Chondrocyte (in vitro differentiated cells): ENCODE results near the gene CELF2. TPM values are rescaled to one million over a fixed set of nuclear protein-coding genes. Genes with fewer than 3 reads are reported as not detected.
"Not testable (repeated sequence)": the region's sequence is repeated elsewhere in the genome, so short reads cannot be mapped to it uniquely, and the experiment has no call there.

Experiments used
- DNase-seq: peaks from one replicate; pipeline ENCODE4 v3.0.0; 2021; ENCODE audit warnings: mixed read lengths, low spot score
- H3K27ac Mint-ChIP-seq: one replicate; pipeline ENCODE4 v1.8.0; 2021; ENCODE audit warnings: mild to moderate bottlenecking, moderate library complexity, mixed read lengths; ENCODE audit not compliant: unreplicated experiment
- H3K27me3 Mint-ChIP-seq: 2 replicates; pipeline ENCODE4 v1.8.0; 2021; ENCODE audit warnings: low read depth, mixed read lengths
- H3K36me3 Mint-ChIP-seq: 2 replicates; pipeline ENCODE4 v1.8.0; 2021; ENCODE audit warnings: low read depth, mixed read lengths
- H3K4me1 Mint-ChIP-seq: 2 replicates; pipeline ENCODE4 v1.8.0; 2021; ENCODE audit warnings: low read depth, mild to moderate bottlenecking, mixed read lengths
- H3K4me3 Mint-ChIP-seq: one replicate; pipeline ENCODE4 v1.8.0; 2021; ENCODE audit warnings: mild to moderate bottlenecking, moderate library complexity, mixed read lengths; ENCODE audit not compliant: unreplicated experiment
- H3K9me3 Mint-ChIP-seq: 2 replicates; pipeline ENCODE4 v1.8.0; 2021; ENCODE audit warnings: low read depth, mixed read lengths
- CTCF ChIP-seq: fragments of 200-600 bp; sonication (generic); IDR thresholded peaks from 2 replicates; pipeline ENCODE4 v1.5.0; 2021; ENCODE audit warnings: antibody characterized with exemption, mild to moderate bottlenecking, moderate library complexity
- total RNA-seq: library from RNA; stranded (reverse); gene quantifications from 3 replicates; pipeline ENCODE4 v1.2.1, GENCODE V29; 2021

CELF2 gene
- total RNA-seq, 1 donor from 2014 or later, result 44.3 TPM

GRCh38 chr10:11116361-11116760 is 98.7 kb downstream of the CELF2 start:
- DNase-seq, result no peak
- no peaks in the 10 kb centered on the region for H3K9me3 Mint-ChIP-seq
- TF ChIP-seq CTCF, result no peak
- peaks cover 5% of the 10 kb centered on the region for H3K4me1 Mint-ChIP-seq
- no peak overlapping the region for H3K4me3 Mint-ChIP-seq
- H3K27me3 Mint-ChIP-seq, result no peaks in the 10 kb centered on the region
- H3K27ac Mint-ChIP-seq, result no peak overlapping the region
- H3K36me3 Mint-ChIP-seq, result no peaks in the 10 kb centered on the region

GRCh38 chr10:11116817-11117216 is 99.1 kb downstream of the CELF2 start:
- H3K9me3 Mint-ChIP-seq, result no peaks in the 10 kb centered on the region
- TF ChIP-seq CTCF, result no peak
- H3K27ac Mint-ChIP-seq, result no peak overlapping the region
- H3K27me3 Mint-ChIP-seq, result no peaks in the 10 kb centered on the region
- no peaks in the 10 kb centered on the region for H3K36me3 Mint-ChIP-seq
- no peak overlapping the region for H3K4me3 Mint-ChIP-seq
- H3K4me1 Mint-ChIP-seq, result peaks cover 5% of the 10 kb centered on the region
- no peak for DNase-seq

- Mint-ChIP-seq H3K36me3 (no peaks in the 10 kb centered on the region), H3K4me3 (no peak overlapping the region), H3K4me1 (peaks cover 5% of the 10 kb centered on the region), H3K9me3 (no peaks in the 10 kb centered on the region), H3K27ac (no peak overlapping the region), H3K27me3 (no peaks in the 10 kb centered on the region)
- TF ChIP-seq CTCF, result no peak
- DNase-seq, result no peak
Measured at GRCh38 chr10:11118686-11119085, 101.0 kb downstream of the CELF2 start.

GRCh38 chr10:11119843-11120242 is 102.2 kb downstream of the CELF2 start:
- no peak overlapping the region for H3K27ac Mint-ChIP-seq
- H3K4me1 Mint-ChIP-seq, result peaks cover 5% of the 10 kb centered on the region
- no peaks in the 10 kb centered on the region for H3K9me3 Mint-ChIP-seq
- TF ChIP-seq CTCF, result no peak
- no peaks in the 10 kb centered on the region for H3K27me3 Mint-ChIP-seq
- DNase-seq, result no peak
- H3K4me3 Mint-ChIP-seq, result no peak overlapping the region
- no peaks in the 10 kb centered on the region for H3K36me3 Mint-ChIP-seq

GRCh38 chr10:11120711-11121110 is 103.0 kb downstream of the CELF2 start:
- Mint-ChIP-seq H3K36me3 (no peaks in the 10 kb centered on the region), H3K27me3 (no peaks in the 10 kb centered on the region), H3K27ac (no peak overlapping the region), H3K4me1 (no peaks in the 10 kb centered on the region), H3K4me3 (no peak overlapping the region), H3K9me3 (no peaks in the 10 kb centered on the region)
- no peak for TF ChIP-seq CTCF
- DNase-seq, result no peak

- H3K4me3 Mint-ChIP-seq, H3K27me3 Mint-ChIP-seq, H3K9me3 Mint-ChIP-seq, H3K36me3 Mint-ChIP-seq, H3K27ac Mint-ChIP-seq, DNase-seq, H3K4me1 Mint-ChIP-seq: not testable (repeated sequence)
Measured at GRCh38 chr10:11123892-11124291, 106.2 kb downstream of the CELF2 start.
